WTC11 (cell line): ENCODE results near the gene CXCL3. TPM values are rescaled to one million over a fixed set of nuclear protein-coding genes. Genes with fewer than 3 reads are reported as not detected.

Experiments
- ATAC-seq: fragments of 200-7000 bp; cut with Tn5 transposase; 2 replicates; pipeline ENCODE4 v1.10.0; 2021; ENCODE audit warnings: mild to moderate bottlenecking, moderate library complexity
- CTCF ChIA-PET: fragments of 300-600 bp; sonication (Branson Sonifier 250); formaldehyde crosslinking; loops from one replicate; lab custom pipeline; 2021; ENCODE audit warnings: antibody characterized with exemption; lab: Charles Lee
- POLR2A ChIA-PET: fragments of 350-600 bp; sonication (Branson Sonifier 250); formaldehyde crosslinking; loops from one replicate; lab custom pipeline; 2021; ENCODE audit warnings: antibody characterized with exemption; lab: Charles Lee
- DNase-seq: peaks from one replicate; pipeline ENCODE4 v3.0.0; 2021; ENCODE audit warnings: low spot score
- H3K27ac Mint-ChIP-seq: 2 replicates; pipeline ENCODE4 v1.8.0; 2021; ENCODE audit warnings: mixed read lengths
- H3K27me3 Mint-ChIP-seq: 2 replicates; pipeline ENCODE4 v1.8.0; 2021; ENCODE audit warnings: low read depth, mild to moderate bottlenecking, moderate library complexity, mixed read lengths
- H3K36me3 Mint-ChIP-seq: 2 replicates; pipeline ENCODE4 v1.8.0; 2021; ENCODE audit warnings: mixed read lengths
- H3K4me1 Mint-ChIP-seq: 2 replicates; pipeline ENCODE4 v1.8.0; 2022; ENCODE audit warnings: mixed read lengths
- H3K4me3 Mint-ChIP-seq: 2 replicates; pipeline ENCODE4 v1.8.0; 2021; ENCODE audit warnings: mild to moderate bottlenecking, moderate library complexity, mixed read lengths
- H3K9me3 Mint-ChIP-seq: 2 replicates; pipeline ENCODE4 v1.8.0; 2021; ENCODE audit warnings: mixed read lengths
- AR ChIP-seq: fragments of 250-450 bp; sonication (Bioruptor Pico); IDR thresholded peaks from 2 replicates; pipeline ENCODE4 v1.9.0; 2021; ENCODE audit warnings: mild to moderate bottlenecking
- ARID4B ChIP-seq: sonication (generic); formaldehyde crosslinking; IDR thresholded peaks from 2 replicates; pipeline ENCODE4 v1.8.0; 2023; ENCODE audit warnings: missing genetic modification reagents, mild to moderate bottlenecking, borderline replicate concordance
- CTCF ChIP-seq: fragments of 200-600 bp; IDR thresholded peaks from 2 replicates; pipeline ENCODE4 v1.8.0; 2022; ENCODE audit warnings: antibody characterized with exemption
- E2F4 ChIP-seq: sonication (generic); formaldehyde crosslinking; IDR thresholded peaks from 2 replicates; pipeline ENCODE4 v1.8.1; 2022; ENCODE audit warnings: low read depth, mild to moderate bottlenecking, moderate library complexity, missing genetic modification reagents, borderline replicate concordance
- ETV6 ChIP-seq: sonication (generic); formaldehyde crosslinking; IDR thresholded peaks from 2 replicates; pipeline ENCODE4 v1.8.1; 2022; ENCODE audit warnings: mild to moderate bottlenecking, missing genetic modification reagents
- GTF2I ChIP-seq: fragments of 250-450 bp; sonication (Bioruptor Pico); conservative IDR thresholded peaks from 2 replicates; pipeline ENCODE4 v1.4.0; 2021; ENCODE audit warnings: mild to moderate bottlenecking
- HMGA2 ChIP-seq: fragments of 250-450 bp; sonication (Bioruptor Pico); IDR thresholded peaks from 2 replicates; pipeline ENCODE4 v1.4.0; 2021; ENCODE audit warnings: mild to moderate bottlenecking, moderate library complexity
- IRF2 ChIP-seq: sonication (generic); formaldehyde crosslinking; IDR thresholded peaks from 2 replicates; pipeline ENCODE4 v1.8.0; 2022; ENCODE audit warnings: low read depth, missing genetic modification reagents, borderline replicate concordance
- MXD4 ChIP-seq: fragments of 250-450 bp; sonication (Bioruptor Pico); IDR thresholded peaks from 2 replicates; pipeline ENCODE4 v1.8.0; 2021; ENCODE audit warnings: mild to moderate bottlenecking, moderate library complexity, borderline replicate concordance
- MYBL2 ChIP-seq: sonication (generic); formaldehyde crosslinking; IDR thresholded peaks from 2 replicates; pipeline ENCODE4 v1.8.1; 2023; ENCODE audit warnings: mild to moderate bottlenecking, moderate library complexity, missing genetic modification reagents
- NFE2L1 ChIP-seq: sonication (generic); formaldehyde crosslinking; IDR thresholded peaks from 2 replicates; pipeline ENCODE4 v1.8.1; 2023; ENCODE audit warnings: missing genetic modification reagents
- NR2C2 ChIP-seq: sonication (generic); formaldehyde crosslinking; IDR thresholded peaks from 2 replicates; pipeline ENCODE4 v1.8.0; 2022; ENCODE audit warnings: mild to moderate bottlenecking, missing genetic modification reagents
- NR3C1 ChIP-seq: sonication (generic); formaldehyde crosslinking; conservative IDR thresholded peaks from 2 replicates; pipeline ENCODE4 v1.8.1; 2023; ENCODE audit warnings: low read depth, mild to moderate bottlenecking, missing genetic modification reagents
- OVOL2 ChIP-seq: fragments of 250-450 bp; sonication (Bioruptor Pico); IDR thresholded peaks from 2 replicates; pipeline ENCODE4 v1.9.0; 2021; ENCODE audit warnings: mild to moderate bottlenecking, borderline replicate concordance
- SMAD4 ChIP-seq: sonication (generic); formaldehyde crosslinking; IDR thresholded peaks from 2 replicates; pipeline ENCODE4 v1.8.0; 2022; ENCODE audit warnings: mild to moderate bottlenecking, missing genetic modification reagents
- SP1 ChIP-seq: sonication (generic); formaldehyde crosslinking; conservative IDR thresholded peaks from 2 replicates; pipeline ENCODE4 v1.8.1; 2022; ENCODE audit warnings: missing genetic modification reagents
- TEAD4 ChIP-seq: sonication (generic); formaldehyde crosslinking; IDR thresholded peaks from 2 replicates; pipeline ENCODE4 v1.8.0; 2022; ENCODE audit warnings: mild to moderate bottlenecking, missing genetic modification reagents
- USF1 ChIP-seq: sonication (generic); formaldehyde crosslinking; IDR thresholded peaks from 2 replicates; pipeline ENCODE4 v1.8.0; 2022; ENCODE audit warnings: mild to moderate bottlenecking, missing genetic modification reagents
- ZNF121 ChIP-seq: sonication (generic); formaldehyde crosslinking; IDR thresholded peaks from 2 replicates; pipeline ENCODE4 v1.8.0; 2023; ENCODE audit warnings: missing genetic modification reagents
- ZNF263 ChIP-seq: sonication (generic); formaldehyde crosslinking; IDR thresholded peaks from 2 replicates; pipeline ENCODE4 v1.8.1; 2022; ENCODE audit warnings: low read depth, mild to moderate bottlenecking, moderate library complexity, missing genetic modification reagents
- ZNF512 ChIP-seq: sonication (generic); formaldehyde crosslinking; IDR thresholded peaks from 2 replicates; pipeline ENCODE4 v1.8.1; 2022; ENCODE audit warnings: missing genetic modification reagents, borderline replicate concordance
- total RNA-seq: library from RNA; stranded (reverse); gene quantifications from 3 replicates; pipeline ENCODE4 v1.2.3, GENCODE V29; 2021

CXCL3 gene
- total RNA-seq, 1 experiment from 2014 or later: 3.5 TPM

GRCh38 chr4:73992050-73992449, 46.4 kb downstream of the CXCL3 start:
- Mint-ChIP-seq H3K36me3 (peaks cover 4% of the 10 kb centered on the region; the same call in 1 of the 2 replicates), H3K4me3 (no peak overlapping the region), H3K4me1 (peaks cover 55% of the 10 kb centered on the region), H3K9me3 (peaks cover 13% of the 10 kb centered on the region), H3K27ac (no peak overlapping the region), H3K27me3 (peaks cover 11% of the 10 kb centered on the region)
- CTCF ChIA-PET: no interaction called here
- TF ChIP-seq SP1 (CRISPR knock-in tag) (no peak), ZNF121 (no peak), NFE2L1 (CRISPR knock-in tag) (no peak), AR (no peak), ZNF263 (CRISPR knock-in tag) (no peak), OVOL2 (CRISPR knock-in tag) (no peak), NR2C2 (CRISPR knock-in tag) (no peak)
- DNase-seq: no peak
- POLR2A ChIA-PET: no interaction called here
- ATAC-seq: no peak

- H3K36me3 Mint-ChIP-seq: peaks cover 4% of the 10 kb centered on the region; the same call in 1 of the 2 replicates
- peaks cover 13% of the 10 kb centered on the region for H3K9me3 Mint-ChIP-seq
- CTCF ChIA-PET: no interaction called here
- no peak overlapping the region for H3K4me3 Mint-ChIP-seq
- TF ChIP-seq ZNF121: no peak
- no peak for TF ChIP-seq HMGA2
- TF ChIP-seq ZNF512: no peak
- TF ChIP-seq ZNF263 (CRISPR knock-in tag): no peak
- no peak for TF ChIP-seq GTF2I (CRISPR knock-in tag)
- no peak for TF ChIP-seq CTCF
- TF ChIP-seq E2F4 (CRISPR knock-in tag): no peak
- no peak for TF ChIP-seq SMAD4
- no peak for TF ChIP-seq NR3C1 (CRISPR knock-in tag)
- no peak for TF ChIP-seq ARID4B (CRISPR knock-in tag)
- TF ChIP-seq IRF2: no peak
- no peak for TF ChIP-seq USF1
- no peak for TF ChIP-seq ETV6 (CRISPR knock-in tag)
- no peak for TF ChIP-seq TEAD4 (CRISPR knock-in tag)
- TF ChIP-seq MXD4 (CRISPR knock-in tag): no peak
- no peak for TF ChIP-seq MYBL2 (CRISPR knock-in tag)
- DNase-seq (no peak), ATAC-seq (no peak)
- peaks cover 11% of the 10 kb centered on the region for H3K27me3 Mint-ChIP-seq
- POLR2A ChIA-PET: no interaction called here
- no peak overlapping the region for H3K27ac Mint-ChIP-seq
- H3K4me1 Mint-ChIP-seq: peaks cover 56% of the 10 kb centered on the region
These were observed 46.8 kb downstream of the CXCL3 start for GRCh38 chr4:73991742-73992000.
